Stimulated activated CD8-positive, alpha-beta memory T cell treated with anti-CD3 and anti-CD28 coated beads, Interleukin-7, amount 100 ng/mL, for 1 hour (primary cell): ENCODE data around the gene ARHGAP22.

ENCODE experiments used
- DNase-seq, 2 donors: peaks; one replicate each; pipeline ENCODE4 v3.0.0-alpha.2; 2020; ENCODE audit warnings: low read depth in 2 of 2

Gene ARHGAP22

DNA sequence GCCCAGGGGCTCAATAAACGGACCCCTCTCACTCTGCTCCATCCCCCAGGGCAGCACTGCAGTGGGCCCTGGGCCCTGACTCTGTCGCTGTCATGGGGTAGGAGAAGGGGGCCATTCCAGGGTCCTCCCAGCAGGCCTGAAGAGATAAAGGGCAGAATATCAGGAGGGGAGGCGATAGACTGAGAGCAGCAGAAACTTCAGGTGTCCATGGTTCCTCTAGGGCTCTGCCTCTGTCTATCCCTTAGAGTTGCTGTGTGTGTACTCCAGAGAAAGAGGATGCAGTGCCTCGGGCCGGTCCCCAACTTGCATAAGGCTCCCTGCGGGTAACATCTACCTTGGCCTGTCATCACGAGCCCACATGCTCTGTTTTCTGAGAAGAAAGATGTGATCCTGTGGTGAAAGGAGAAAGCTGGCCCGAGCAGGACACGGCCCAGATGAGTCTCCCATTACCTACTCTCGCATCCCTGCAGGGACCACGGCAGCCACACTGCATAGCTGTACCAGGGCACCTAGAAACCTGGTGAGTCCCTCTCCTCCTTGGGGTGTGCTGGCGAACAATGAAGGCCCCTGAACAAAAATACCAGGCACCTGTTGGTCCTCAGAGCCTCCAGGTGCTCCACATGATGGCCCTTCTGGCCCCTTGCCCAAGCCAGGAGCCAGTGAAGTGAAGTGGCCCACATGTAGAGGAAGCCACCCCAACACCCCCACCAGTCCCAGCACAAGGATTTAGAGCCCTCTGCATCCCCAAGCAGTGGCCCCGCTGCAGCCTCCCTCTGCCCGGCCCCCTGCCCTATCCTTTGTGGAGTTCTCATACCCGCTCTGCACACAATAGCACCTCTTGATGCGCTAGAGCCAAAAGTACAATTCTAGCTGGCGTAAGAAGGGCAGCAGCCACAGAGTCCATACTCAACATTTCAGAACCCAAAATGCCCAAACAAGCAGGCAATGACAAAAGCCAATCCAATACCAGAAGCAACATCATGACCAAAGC lies 106.8 kb downstream of the ARHGAP22 start:
- no peak for DNase-seq

GRCh38 chr10:48496831-48497779 lies 107.8 kb downstream of the ARHGAP22 start:
- no peak for DNase-seq

- no peak for DNase-seq
Measured at GRCh38 chr10:48496105-48496830, 108.6 kb downstream of the ARHGAP22 start.

GRCh38 chr10:48495282-48496045 lies 109.4 kb downstream of the ARHGAP22 start:
- no peak for DNase-seq

DNA sequence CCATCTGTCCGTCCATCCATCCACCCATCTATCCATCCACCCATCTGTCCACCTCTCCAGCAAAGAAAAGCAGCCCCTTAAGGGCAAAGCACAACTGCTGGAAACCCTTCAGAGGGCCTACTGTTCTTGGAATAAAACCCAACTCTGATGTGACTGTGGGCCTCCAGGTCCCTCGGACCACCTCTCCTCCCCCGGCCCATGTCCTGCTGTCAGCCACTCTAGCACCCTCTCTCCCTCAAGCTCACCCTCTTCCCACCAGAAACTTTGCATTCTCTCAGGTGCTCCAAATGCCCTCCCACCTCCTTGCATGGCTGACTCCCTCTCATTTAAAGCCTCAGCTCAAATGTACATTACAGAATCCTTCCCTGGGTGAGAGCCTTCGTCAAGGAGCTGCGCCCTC lies 110.3 kb downstream of the ARHGAP22 start:
- DNase-seq = no peak

GRCh38 chr10:48494073-48494472 lies 110.8 kb downstream of the ARHGAP22 start:
- DNase-seq = no peak

GRCh38 chr10:48493083-48493871 lies 111.6 kb downstream of the ARHGAP22 start:
- no peak for DNase-seq

DNA sequence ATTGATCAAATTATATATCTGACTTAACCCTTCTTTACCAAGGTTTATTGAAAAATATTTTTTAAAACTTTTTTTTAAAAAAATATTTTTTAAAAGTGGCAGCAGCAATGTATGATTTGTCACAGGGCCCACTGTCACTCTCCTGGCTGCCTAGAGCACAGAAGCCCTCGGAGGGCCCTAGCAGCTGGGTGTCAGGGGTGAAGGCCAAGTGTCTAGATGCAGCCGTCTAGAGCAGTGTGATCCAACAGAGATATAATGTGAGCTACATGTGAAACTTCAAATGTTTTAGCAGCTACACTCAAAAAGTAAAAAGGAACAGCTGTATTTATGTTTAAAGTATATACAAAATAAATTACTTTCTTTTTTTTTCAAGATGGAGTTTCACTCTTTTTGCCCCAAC lies 112.7 kb downstream of the ARHGAP22 start:
- no peak for DNase-seq

- DNase-seq = no peak
Measured at GRCh38 chr10:48491392-48492139, 113.3 kb downstream of the ARHGAP22 start.

- DNase-seq = no peak
Measured at GRCh38 chr10:48490946-48491345, 113.9 kb downstream of the ARHGAP22 start.

DNA sequence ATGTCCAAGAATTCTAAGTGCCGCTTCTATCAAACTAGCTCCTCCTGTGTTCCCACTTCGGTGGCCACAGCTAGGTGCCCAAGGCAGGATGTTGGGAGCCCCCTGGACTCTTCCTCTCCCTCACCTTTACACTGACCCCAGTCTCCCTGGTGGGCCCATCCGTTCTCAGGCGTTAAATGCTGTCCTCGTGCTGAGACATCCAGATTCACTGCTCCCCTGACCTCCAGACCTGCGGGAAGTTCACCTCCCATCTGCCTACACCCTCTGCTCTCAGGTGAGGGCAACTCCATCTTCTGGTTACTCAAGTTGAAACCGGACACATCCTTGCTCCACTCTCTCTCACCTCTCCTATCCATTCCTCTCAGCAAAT lies 114.3 kb downstream of the ARHGAP22 start:
- DNase-seq = no peak

- no peak for DNase-seq
Measured at GRCh38 chr10:48489099-48489498, 115.8 kb downstream of the ARHGAP22 start.

GRCh38 chr10:48487244-48487643 lies 117.6 kb downstream of the ARHGAP22 start:
- no peak for DNase-seq

DNA sequence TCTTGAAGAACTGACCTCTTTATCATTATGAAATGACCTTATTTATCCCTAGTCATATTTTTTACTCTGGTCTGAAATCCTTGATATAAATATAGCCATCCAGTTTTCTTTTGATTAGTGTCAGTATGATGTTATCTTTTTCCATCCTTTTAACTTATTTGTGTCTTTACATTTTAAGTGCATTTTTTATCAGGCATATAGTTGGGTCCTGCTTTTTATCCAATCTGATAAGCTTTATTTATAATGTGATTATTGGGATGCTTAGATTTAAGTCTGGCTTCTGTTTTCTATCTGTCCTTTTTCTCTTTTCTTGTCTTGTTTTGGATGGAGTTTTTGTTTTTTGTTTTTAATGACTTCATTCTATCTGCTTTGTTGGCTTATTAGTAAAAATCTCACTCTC lies 119.2 kb downstream of the ARHGAP22 start:
- DNase-seq = no peak

DNA sequence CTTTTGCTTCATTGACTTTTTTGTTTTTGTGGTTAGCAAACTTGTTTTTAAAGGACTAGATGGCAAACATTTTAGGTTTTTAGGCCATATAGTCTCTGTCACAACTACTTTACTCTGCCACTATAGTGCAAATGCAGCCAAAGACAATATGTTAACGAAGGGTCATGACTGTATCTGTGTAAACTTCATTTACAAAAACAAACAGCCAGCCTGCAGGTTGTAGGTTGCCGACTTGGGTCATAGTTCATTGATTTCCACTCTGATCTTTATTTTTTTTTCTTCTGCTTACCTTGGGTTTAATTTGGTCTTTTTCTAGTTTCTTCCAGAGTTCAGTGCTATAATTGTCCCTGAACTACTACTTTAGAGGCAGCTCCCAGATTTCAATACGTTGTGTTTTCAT lies 120.0 kb downstream of the ARHGAP22 start:
- DNase-seq = no peak

- no peak for DNase-seq
Measured at GRCh38 chr10:48482207-48482606, 122.7 kb downstream of the ARHGAP22 start.

- no peak for DNase-seq
Measured at GRCh38 chr10:48481385-48481784, 123.5 kb downstream of the ARHGAP22 start.

DNA sequence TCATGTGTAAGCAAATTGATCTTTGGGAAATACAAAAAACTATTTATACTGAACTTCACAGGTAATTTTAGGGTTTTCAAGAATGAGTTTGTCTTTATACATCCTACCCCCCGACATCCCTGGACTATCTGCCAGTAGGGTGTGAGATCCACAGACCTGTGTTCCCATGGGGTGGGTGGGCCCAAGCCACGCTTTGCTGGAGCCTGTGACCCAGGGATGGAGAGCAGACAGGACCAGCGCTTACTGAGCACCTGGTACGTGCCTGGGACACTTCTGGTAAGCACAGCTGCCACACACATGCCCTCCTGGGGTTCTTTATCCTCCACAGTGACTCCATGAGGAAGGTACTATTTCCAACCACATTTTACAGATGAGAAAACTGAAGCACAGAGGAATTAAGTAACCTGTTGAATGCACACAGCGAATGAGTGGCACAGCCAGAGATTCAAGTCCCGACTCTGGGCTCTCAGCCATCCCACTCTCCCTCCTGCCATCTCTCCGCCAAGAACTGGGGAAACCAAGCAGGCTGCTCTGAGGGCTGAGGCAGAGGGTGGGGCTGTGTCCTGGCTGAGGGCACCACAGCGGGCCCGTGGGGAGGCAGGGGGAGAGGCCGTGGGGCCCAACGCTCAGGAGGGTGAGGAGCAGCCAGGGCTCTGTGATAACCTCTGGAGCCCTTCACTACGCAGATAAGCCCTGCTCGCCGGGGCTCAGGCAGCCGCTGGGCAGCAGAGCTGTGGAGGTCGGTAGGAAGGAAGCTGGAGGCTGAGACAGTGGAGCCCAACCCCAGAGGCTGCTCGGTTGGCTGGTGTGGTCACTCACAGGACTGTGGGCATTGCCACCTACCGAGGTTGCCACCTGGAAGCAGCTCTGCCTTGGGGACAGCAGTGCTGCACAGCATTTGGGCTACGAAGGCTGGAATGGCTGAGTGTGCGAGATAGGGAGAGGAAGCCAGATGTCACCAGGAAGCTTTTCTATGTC lies 124.2 kb downstream of the ARHGAP22 start:
- no peak for DNase-seq
